ENCODE data around the gene THAP7. TPM values are rescaled to one million over a fixed set of nuclear protein-coding genes. Genes with fewer than 3 reads are reported as not detected.

The THAP7 gene
- total and polyA plus RNA-seq, 2 experiments from 2014 or later: 21.8 to 25.9 TPM

GRCh38 chr22:21045585-21046294, 43.8 kb upstream of the THAP7 start, which contains the start of gene LRRC74B:
Gene LRRC74B, plus strand, starts transcription at chr22:21045946. Its CDS starts 41 bp downstream, at chr22:21045987.
- TF ChIP-seq ZNF114 (CRISPR knock-in tag; IDR thresholded peaks at IDR 0.05): no peak
- TF ChIP-seq POLR2AphosphoS5 (IDR thresholded peaks at IDR 0.05; ENCODE audit: low read depth): peak; percentile 45; the same call in 1 of the 2 replicates
- TF ChIP-seq ZNF462 (CRISPR knock-in tag; IDR thresholded peaks at IDR 0.05): no peak
- TF ChIP-seq CREB1 (CRISPR knock-in tag; IDR thresholded peaks at IDR 0.05; ENCODE audit: low read depth): 0 out of 2 replicates have a peak, but pooled peaks have one; percentile 18
- no peak for TF ChIP-seq ETS1 (IDR thresholded peaks at IDR 0.05)
- no peak for TF ChIP-seq NANOG (IDR thresholded peaks at IDR 0.05; ENCODE audit: borderline replicate concordance)
- no peaks in the 10 kb centered on the region for H3K36me3 ChIP-seq (ENCODE audit: insufficient read depth)
- H3K79me2 ChIP-seq (replicated peaks; ENCODE audit: insufficient read depth): no peaks in the 10 kb centered on the region
- Mint-ChIP-seq H3K9me3 (no peaks in the 10 kb centered on the region), H3K27ac (no peak within 1 kb of the TSS), H3K4me1 (peaks cover 15% of the 10 kb centered on the region), H3K4me3 (peak within 1 kb of the TSS; percentile 88), H3K27me3 (ENCODE audit: insufficient read depth, low read depth, poor library complexity) (peaks cover 25% of the 10 kb centered on the region), H3K36me3 (ENCODE audit: low read depth) (no peaks in the 10 kb centered on the region)
- no peak within 1 kb of the TSS for H3K27ac ChIP-seq (ENCODE audit: low read depth)
- peak within 1 kb of the TSS; percentile 88 for H3K4me2 ChIP-seq
- DNase-seq (ENCODE audit: low spot score) (peak; percentile 97), ATAC-seq (peak; percentile 97)
- H3K4me3 ChIP-seq: peak within 1 kb of the TSS; percentile 91
- no peaks in the 10 kb centered on the region for H3K27me3 ChIP-seq (ENCODE audit: insufficient read depth)
- H3K9me2 ChIP-seq (ENCODE audit: insufficient read depth): no peaks in the 10 kb centered on the region
- H2AFZ ChIP-seq: peak within 1 kb of the TSS; percentile 95
- 0 out of 2 replicates have a peak, but pooled peaks cover 4% of the 10 kb centered on the region for H3F3A ChIP-seq (replicated peaks; ENCODE audit: low read depth)
- H3K4me1 ChIP-seq (ENCODE audit: insufficient read depth): no peaks in the 10 kb centered on the region
- no peaks in the 10 kb centered on the region for H4K20me1 ChIP-seq (replicated peaks; ENCODE audit: insufficient read depth)
